Measurements from ENCODE around the gene NEUROG3.
A peak's percentile ranks its signal among the peaks of the same experiment; 100 is the strongest.
"Not testable (repeated sequence)": the region's sequence is repeated elsewhere in the genome, so short reads cannot be mapped to it uniquely, and the experiment has no call there.

The NEUROG3 gene

GRCh38 chr10:69570050-69570816, 3.0 kb downstream of the NEUROG3 start:
- no peak for DNase-seq

GRCh38 chr10:69569396-69569934, 3.8 kb downstream of the NEUROG3 start:
- no peak for DNase-seq

GRCh38 chr10:69568472-69569395, 4.5 kb downstream of the NEUROG3 start:
- no peak for DNase-seq

GRCh38 chr10:69567920-69568319, 5.3 kb downstream of the NEUROG3 start:
- peak; percentile 72 for DNase-seq

GRCh38 chr10:69562731-69563254, 10.4 kb downstream of the NEUROG3 start:
- no peak for DNase-seq

GRCh38 chr10:69559525-69559924, 13.7 kb downstream of the NEUROG3 start:
- DNase-seq, result no peak

GRCh38 chr10:69558559-69558958, 14.7 kb downstream of the NEUROG3 start:
- DNase-seq, result no peak

GRCh38 chr10:69554611-69555010, 18.6 kb downstream of the NEUROG3 start:
- DNase-seq, result no peak

GRCh38 chr10:69553328-69553727, 19.9 kb downstream of the NEUROG3 start:
- DNase-seq, result no peak

- no peak for DNase-seq
Measured at GRCh38 chr10:69552268-69552667, 21.0 kb downstream of the NEUROG3 start.

- DNase-seq, result no peak
Measured at GRCh38 chr10:69549959-69550358, 23.3 kb downstream of the NEUROG3 start.

GRCh38 chr10:69541463-69541862, 31.8 kb downstream of the NEUROG3 start:
- no peak for DNase-seq

GRCh38 chr10:69538461-69538860, 34.8 kb downstream of the NEUROG3 start:
- no peak for DNase-seq

GRCh38 chr10:69537449-69537848, 35.8 kb downstream of the NEUROG3 start:
- DNase-seq, result no peak

- not testable (repeated sequence) for DNase-seq
Measured at GRCh38 chr10:69536521-69536920, 36.7 kb downstream of the NEUROG3 start.

- DNase-seq, result no peak
Measured at GRCh38 chr10:69533658-69534057, 39.6 kb downstream of the NEUROG3 start.

GRCh38 chr10:69527961-69528360, 45.3 kb downstream of the NEUROG3 start:
- no peak for DNase-seq

All from left hindlimb (tissue), 1 donor.